NCI-H748 (cell line): ENCODE measurements around the gene RAPGEF1.
A peak's percentile ranks its signal among the peaks of the same experiment; 100 is the strongest.

Experiments
- DNase-seq: peaks from one replicate; lab custom pipeline; 2025; ENCODE audit not compliant: unreplicated experiment; lab: John Stamatoyannopoulos, UW

The RAPGEF1 gene

DNA sequence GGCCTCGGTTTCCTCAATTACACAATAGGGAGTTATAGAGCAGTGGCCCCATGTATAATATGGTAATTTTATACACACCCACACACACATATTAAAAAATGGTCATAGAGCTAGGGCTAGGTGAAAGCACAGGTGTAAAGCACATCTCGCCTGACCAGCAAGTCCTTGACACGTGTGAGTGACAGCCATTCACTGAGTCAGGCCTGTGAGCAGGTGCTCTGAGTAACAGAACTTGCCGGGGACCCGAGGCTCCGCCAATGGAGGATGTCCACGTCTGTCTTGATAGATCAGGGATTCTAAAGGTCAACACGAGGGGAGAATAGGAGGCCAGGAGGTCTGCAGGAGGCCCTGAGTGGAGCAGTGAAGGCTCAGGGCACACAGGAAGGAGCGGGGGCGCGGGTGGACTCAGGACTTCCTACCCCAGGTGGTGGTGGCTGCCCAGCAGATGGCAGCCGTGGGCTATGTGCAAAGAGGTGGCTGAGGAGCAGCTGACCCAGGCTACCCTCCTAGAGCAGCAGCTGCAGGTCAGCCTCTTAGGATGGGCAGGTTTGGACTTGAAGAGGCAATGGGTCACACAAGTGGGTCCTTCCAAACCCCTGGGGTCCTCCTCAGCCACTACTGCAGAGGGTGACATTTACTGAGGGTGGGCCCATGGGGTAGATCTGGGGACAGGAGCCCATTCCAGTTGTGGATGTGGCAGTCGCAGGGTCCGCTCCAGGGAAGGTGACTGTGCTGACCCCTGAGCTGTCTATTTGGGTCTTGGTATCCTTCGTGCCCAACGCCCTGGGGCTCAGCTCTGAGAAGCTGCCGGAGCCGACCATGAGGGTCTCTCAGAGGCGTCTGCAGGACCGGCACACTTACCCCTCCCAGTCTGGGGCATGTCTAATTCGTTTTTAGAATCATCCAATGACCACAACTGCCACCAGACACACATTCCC lies 148.7 kb downstream of the RAPGEF1 start:
- peak; percentile 75 for DNase-seq

DNA sequence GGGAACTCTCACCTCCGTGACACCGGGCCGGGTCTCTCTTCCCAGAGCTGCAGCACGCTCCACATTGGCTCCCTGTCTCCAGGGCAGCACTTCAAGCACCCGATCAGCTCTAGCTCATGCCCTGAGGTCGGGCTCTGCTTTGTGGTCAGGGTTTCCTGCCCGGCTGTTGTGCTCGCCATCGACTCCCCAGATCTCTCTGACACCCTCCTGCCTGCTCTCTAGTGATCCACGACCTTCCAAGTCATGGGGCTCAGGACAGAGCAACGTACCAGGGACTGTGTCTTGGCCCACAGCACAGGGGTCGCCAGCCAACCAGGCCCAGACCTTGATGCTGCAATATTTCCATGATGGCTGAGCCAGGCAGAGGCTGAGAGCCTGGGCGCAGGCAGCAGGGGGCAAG lies 149.4 kb downstream of the RAPGEF1 start:
- no peak for DNase-seq

DNA sequence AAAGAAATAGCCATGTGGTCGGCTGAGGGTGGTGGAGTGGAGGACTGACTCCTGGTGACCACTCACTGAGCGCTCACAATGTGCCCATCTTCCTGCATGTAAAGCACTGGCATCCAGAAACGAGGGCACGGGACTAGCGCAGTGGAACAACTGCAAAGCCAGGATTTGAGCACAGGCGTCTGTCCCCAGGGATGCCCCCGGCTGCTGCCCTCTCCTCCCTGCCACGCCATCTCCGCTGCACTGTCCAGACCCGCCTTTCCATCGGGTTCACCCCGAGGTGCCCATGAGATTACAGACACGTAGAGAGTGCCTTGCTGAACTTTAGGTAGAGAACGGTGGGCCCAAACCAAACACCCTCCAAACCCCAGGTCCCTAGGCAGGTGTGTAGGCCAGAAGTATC lies 149.9 kb downstream of the RAPGEF1 start:
- DNase-seq = no peak

DNA sequence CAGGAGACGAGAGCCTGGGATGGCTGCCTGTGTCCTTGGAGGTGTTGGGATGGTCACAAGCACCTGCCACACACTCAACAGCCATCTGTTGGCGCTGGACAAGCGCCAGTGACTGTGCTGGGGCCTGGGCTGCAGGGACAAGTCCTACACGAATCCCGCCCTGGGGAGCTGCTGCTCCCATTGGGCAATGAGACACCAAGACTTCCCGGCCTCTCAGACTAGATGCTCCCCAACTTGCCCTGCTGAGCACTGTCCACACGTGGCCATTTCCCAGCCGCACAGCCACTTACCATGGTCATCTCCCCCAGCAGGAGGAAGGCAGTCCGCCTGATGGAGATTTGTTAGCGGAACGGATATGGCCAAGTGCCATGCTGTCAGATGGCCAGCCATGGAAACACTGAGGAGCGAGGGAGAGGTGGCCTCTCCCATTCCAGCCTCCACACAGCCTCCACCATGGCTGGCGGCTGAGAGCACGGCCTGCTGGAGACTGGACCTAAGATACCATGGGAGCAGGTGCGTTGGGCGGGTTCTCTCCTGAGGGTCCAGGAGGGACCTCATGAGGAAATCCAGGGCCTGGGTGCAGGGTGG lies 150.7 kb downstream of the RAPGEF1 start:
- no peak for DNase-seq

DNA sequence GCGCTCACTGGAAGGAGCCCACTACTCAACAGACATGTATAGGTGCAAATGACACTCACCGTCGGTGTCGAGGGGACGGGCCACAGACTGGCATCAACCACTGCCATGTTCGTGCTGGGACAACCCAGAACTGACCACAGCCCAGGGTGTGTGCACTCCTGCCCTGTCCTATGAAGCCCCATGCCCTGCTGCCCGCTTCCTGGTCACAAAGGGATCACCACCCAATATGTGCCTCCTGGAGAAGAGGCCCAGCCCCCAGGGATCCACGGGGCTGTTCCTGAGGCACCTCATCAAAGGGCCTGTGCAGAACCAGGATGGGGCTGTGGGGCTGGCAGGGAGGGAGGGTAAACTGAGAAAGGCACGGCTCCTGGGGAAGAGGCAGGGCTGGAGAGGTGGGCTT lies 151.5 kb downstream of the RAPGEF1 start:
- no peak for DNase-seq

DNA sequence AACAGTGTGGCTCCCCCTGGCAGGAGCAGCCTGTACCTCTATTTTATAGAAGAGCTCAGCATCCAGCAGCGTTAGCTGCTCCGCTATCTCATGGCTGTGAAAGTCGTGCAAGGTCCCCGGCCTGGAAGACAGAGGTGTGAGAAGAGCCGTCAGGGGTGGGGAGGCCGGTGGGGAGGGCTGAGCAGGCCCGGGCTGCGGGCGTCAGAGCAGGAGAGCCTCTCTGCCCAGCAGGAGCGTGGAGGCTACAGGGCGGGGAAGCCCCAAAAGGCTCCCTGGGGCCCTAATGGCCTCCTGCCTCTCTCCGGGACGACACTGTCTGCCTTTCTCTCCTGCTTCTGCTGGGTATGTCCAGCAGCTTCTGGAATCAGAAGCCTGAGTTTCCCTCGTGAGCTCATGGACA lies 152.0 kb downstream of the RAPGEF1 start:
- no peak for DNase-seq

DNA sequence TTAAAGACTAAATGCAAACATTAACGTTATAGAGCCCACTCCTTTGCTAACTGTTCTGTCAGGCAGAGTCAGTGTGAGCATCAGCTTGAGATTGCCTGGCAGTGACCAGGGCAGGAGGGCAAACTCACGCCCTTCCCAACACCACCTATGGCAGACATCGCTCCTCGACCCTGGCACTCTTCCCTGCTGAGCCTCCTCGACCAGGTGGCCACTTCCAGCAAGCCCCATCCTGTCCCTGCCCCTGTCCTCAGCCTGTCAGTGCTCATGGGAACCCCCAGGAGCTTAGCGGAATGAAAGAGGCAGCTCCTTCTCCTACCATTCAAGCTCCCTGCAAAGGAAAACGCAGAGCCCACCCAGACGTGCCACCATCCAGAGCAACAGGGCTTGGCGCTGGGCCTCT lies 152.5 kb downstream of the RAPGEF1 start:
- DNase-seq = no peak

DNA sequence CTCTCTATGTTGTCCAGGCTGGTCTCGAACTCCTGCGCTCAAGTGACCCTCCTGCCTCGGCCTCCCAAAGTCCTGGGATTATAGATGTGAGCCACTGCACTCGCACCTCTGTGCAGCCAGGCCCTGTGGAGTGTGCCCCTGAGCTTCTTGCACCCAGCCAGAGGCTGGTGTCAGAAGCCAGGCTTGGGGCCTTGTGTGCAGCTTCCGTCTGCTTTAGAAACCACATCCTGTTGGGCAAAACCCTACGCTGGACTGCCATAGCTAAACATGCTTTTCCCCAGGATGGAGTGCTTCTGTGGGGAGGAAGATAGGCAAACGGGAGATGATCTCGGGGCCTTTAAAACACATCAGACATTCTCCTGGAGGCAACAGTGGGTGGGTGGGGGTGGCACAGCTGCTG lies 154.5 kb downstream of the RAPGEF1 start:
- DNase-seq = no peak

DNA sequence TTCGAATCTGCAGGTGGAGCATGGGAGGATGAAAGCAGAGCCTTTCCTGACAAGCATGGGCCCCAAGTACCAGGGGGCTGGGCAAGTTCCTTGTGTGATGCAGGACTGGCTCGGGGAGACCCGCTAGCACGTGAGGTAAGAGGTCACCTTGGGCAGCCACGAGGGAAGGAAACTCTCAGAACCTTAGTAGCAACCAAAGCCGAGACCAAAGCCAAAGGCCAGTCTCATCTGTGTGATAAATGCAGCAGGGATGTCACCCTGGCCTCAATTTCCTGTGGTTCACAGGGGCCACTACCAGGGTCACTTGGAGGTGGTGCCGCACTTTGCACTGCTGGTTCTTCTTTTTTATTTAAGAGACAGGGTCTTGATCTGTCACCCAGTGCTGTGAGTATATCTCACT lies 155.0 kb downstream of the RAPGEF1 start:
- no peak for DNase-seq

DNA sequence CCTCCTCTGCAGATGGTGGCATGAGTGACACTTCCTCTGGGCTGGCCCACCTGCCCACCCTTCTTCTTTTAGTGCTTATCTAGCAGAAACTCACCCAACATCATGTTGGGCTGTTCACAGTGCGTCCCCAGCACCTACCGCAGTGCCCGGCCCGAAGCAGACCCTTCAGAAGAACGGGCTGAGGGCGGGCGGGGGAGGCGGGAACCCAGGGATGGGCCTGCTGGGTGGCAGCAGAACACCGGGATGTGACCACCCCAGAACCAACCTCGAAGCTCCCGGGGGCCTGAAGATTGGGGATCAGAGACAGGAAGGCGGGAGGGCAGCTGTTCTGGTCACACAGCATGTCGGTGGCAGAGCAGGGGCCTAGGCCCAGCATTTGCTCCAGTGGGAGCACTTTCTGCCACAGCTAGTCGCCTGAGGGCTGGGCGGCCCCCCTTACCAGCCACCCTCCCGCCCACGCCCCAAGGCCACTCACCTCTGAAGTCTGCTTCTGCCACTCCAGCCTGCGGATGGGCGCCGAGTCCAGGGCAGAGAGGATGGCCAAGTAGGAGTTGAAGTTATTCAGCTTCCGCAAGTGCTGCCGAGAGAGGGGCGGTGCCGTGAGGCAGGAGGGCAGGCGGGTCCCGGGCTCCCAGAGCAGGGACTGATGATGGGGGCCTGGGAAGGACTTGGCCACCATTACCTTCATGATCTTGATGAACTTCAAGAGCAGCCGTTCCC lies 155.9 kb downstream of the RAPGEF1 start:
- no peak for DNase-seq

DNA sequence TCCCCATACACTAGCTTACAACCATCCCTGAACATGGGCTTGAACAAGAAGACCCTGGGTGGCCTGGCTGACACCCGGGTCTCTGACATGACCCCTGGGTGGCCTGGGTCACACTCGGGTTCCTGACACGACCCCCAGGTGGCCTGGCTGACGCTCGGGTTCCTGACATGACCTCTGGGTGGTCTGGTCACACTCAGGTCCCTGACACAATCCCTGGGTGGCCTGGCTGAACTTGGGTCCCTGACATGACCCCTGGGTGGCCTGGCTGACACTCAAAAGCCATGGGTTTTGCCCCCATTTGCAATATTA lies 156.6 kb downstream of the RAPGEF1 start:
- no peak for DNase-seq

DNA sequence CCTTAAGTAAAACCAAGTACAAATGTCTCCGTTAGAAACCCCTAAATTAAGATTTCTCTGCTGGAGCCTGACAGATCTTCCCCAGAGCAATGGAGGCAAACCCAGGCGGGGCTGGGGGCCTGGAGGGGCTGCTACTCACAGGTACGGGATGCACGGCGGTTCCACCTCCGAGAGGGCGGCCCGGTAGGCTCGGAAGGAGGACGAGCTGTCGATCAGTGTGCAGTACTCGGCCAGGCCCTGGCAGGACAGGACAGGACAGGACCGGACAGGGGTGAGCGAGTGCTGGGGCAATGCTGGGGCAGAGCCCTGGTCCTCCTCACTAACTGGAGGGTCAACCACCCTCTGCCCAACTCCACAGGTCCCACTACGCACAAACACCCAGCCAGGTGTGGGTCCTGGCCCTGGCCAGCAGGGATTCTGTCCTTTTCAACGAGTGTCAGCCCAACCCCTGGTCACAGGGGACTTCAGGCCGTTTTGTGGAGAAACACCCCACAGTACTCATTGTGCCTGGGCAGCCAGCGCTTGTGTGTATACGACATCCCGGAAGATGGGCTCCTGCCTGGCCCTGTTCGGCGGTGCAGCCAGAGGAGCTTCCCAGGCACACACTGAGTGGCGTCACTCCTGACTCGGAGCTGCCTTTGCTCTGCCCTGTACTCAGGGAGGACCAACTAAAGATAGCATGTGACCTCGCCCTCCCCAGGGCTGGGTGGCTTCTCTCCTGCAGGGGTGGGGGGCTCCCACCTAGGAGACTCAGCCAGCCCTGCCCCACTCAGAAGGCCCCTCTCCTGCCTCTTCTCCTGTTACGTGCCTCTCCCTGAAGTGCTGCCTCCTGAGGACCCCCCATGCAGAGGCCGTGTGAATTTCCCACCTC lies 157.2 kb downstream of the RAPGEF1 start:
- no peak for DNase-seq

DNA sequence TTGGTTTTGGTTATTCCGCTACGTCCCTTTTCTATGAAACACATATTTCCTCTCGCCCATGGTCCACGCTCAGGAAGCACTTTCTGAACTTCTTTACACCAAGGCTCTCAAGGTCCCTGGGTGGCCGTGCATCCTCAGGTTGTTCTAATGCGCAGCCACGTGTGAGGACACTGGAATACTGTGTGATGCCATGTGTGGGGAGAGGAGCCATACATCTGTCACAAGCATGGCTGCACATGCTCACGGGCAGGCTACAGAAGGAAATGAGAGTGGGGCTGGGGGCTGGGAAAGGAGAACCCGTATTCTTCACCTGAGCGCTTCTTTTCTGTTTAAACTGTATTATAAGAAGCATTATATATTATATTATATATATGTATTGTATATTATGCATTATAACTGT lies 157.8 kb downstream of the RAPGEF1 start:
- DNase-seq = no peak

DNA sequence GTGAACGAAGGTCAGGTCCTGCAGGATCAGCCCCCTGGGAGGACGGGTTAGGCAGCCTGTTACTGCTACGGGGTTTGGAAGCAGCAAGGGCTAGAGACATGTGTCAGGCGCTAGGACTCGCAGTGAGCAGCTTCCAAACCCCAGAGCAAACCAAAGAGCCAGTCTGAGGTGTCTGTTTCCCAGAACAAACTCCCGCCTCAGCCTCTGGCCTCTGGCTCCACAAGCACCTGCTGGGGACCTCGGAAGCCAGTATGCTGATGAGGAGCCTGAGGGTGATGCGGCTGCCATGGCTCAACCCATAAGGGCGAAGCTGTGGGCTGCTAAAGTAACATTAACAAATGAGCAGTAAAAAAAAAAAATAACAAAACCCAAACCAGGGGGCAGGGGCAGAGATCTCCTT lies 159.5 kb downstream of the RAPGEF1 start:
- DNase-seq = no peak

DNA sequence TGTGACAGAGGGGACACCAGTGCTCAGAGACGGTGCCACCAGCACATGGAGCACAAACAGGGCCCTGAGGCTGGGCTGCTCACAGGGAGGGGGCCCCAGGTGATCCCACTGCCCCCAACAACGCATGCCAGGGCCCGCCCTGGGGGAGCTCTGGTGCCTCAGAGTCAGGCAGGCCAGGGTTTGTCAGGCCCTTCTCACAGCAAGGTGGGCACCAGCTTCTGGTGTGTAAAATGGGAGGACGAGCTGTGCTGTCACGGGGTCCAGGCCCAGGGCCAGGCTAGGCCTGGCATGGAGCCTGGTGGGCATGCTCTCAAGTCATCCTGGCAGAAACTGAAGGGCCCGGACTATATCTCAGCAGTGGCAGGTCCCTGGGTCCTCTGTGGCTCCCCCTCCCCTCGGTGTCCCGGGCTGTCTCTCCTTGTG lies 160.1 kb downstream of the RAPGEF1 start:
- no peak for DNase-seq

DNA sequence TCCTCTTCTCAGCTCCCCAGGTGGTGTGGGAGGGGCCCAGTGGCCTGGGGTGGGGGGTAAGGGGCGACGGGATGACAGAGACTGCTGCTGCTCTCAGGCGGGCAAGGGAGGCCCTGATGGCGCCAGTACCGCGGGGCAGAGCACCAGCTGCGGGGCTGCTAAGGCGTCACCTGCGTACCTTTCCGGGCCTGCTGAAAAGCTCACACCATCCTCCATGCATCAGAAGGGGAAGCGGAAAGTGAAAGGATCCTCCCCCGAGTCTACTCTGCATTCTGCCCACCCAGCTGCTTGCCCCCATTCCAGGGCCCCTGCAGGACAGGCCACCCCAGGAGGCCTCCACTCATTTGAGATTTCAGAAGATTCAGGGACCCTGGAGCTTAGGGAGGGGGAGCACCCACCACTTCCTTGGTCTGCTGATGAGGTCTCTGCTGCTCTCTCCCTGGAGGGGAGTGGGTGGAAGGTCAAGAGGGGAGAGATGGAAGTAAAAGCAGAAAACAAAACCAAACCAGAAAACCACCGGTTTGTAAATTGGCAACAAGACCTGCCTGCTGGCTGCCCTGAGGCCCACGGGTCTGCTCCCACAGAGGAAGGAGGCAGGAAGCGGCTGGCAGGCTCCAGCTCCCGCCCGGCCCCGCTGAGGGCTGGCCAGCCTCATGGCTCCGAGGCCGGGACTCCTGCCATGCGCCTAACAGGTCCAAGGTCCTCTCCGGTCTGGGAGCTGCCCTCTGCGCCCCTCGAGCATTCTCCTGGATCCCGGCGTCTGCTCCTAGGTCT lies 161.0 kb downstream of the RAPGEF1 start:
- DNase-seq = no peak

DNA sequence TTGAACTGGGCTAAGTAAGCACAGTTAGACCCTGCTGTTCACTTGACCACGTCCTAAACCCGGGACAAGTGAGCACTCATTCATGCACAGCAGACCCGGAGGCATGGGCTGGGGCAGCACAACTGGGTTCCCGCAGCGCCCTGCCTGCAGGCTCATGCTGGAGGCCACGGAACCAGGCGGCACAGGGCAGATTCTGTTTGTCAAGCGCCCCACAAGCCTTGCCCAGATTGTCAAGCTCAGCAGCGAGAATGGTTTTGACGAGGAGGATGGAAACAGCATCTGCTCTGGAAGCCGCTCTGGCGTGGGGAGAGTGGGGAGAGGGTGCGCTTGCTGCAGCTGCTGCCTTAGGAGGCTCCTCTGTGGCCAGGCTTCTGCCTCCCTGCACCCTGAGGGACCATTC lies 161.9 kb downstream of the RAPGEF1 start:
- DNase-seq = no peak

DNA sequence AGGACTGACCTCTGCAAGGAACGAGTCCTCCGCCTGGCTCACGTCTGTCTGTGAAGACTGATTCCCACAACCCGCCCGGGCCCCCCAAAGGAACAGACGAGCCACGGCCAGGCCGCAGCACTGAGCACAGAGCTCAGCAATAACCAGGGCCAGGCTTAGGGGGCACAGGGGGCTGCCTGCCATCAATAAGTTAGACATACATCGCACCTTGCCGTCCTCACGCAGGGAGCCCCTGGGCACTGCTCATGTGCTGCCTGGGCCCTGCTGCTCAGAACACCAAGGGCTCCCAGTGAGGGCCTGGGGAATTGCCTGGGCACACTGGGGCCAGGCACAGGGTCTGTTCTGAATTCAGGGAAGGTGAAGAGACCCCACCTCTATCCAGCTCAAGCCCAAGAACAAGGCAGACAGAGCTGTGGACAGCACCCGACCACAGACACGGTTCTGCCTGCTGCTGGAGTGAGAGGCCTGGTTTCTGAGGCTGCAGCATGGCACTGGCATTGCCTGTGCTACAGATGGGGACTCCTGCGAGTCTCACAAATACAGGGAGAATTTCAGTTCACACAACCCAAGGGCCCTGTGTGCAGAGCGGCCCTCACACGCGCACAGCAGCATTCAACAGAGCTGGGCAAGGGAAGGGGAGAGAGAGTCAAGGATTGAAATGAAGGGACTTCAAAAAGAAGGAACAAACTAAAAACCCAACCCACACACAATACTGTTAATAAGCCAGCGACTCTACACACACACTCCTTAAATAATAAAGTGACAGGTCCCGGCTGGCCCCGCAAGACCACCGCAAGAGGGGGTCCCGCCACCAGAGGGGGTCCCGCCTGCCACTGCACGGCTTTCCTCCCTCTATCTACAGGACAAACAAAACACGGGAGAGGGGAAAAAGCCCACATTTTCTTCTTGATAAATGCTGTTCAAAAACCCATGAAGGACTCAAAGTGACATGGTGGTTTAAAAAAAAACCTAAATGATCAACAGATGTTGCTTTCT lies 162.6 kb downstream of the RAPGEF1 start:
- DNase-seq = no peak
